A549 (cell line): ENCODE results near the gene UAP1. TPM values are rescaled to one million over a fixed set of nuclear protein-coding genes. Genes with fewer than 3 reads are reported as not detected.

ENCODE experiments used
- ATAC-seq, 2 experiments: fragments of 200-7000 bp in 1 of 2; fragments of >200 bp in 1 of 2; cut with Nextera tagmentation in 1 of 2; cut with Tn5 transposase in 1 of 2; 3 replicates each; pipeline versions ENCODE4 v1.8.0 to v1.9.1; 2018 to 2020; ENCODE audit warnings: mild to moderate bottlenecking in 1 of 2, moderate library complexity in 1 of 2
- CTCF ChIA-PET: fragments of 300-600 bp; sonication (Branson Sonifier 250); formaldehyde crosslinking; extraction: SDS; loops from one replicate; lab custom pipeline; 2021; ENCODE audit warnings: antibody characterized with exemption, inconsistent platforms; lab: Yijun Ruan, JAX
- POLR2A ChIA-PET: fragments of 350-600 bp; formaldehyde crosslinking; extraction: SDS; loops from one replicate; lab custom pipeline; 2021; ENCODE audit warnings: antibody characterized with exemption, inconsistent platforms; lab: Yijun Ruan, JAX
- DNase-seq, 2 experiments: peaks; one replicate each; pipeline versions ENCODE4 v3.0.0 to v3.0.0-alpha.2; 2011 to 2016; ENCODE audit warnings: low read depth in 1 of 2, low spot score in 1 of 2
- FAIRE-seq: peaks from 2 replicates; lab custom pipeline; 2011; peaks lifted over from hg19 to GRCh38; lab: Jason Lieb, UNC
- H3K27ac ChIP-seq, 2 experiments: fragments of >200 bp; sonication (Bioruptor Twin); formaldehyde crosslinking; 3 replicates each; pipeline ENCODE4 v1.5.1; 2016 to 2017
- H3K4me1 ChIP-seq: fragments of >200 bp; sonication (Bioruptor Twin); formaldehyde crosslinking; 3 replicates; pipeline ENCODE4 v1.6.1; 2016
- H3K4me2 ChIP-seq: fragments of >200 bp; sonication (Bioruptor Twin); formaldehyde crosslinking; 3 replicates; pipeline ENCODE4 v1.6.1; 2016
- H3K4me3 ChIP-seq: fragments of >200 bp; sonication (Bioruptor Twin); formaldehyde crosslinking; 3 replicates; pipeline ENCODE4 v1.5.1; 2016
- H3K9me3 ChIP-seq: fragments of >200 bp; sonication (Bioruptor Twin); formaldehyde crosslinking; 3 replicates; pipeline ENCODE4 v1.6.1; 2016
- BHLHE40 ChIP-seq: IDR thresholded peaks from 2 replicates; pipeline ENCODE4 v1.6.1; 2012; ENCODE audit warnings: low read depth, low read length, inconsistent platforms
- CBX2 ChIP-seq: fragments of 200-600 bp; sonication (generic); IDR thresholded peaks from 2 replicates; pipeline ENCODE4 v1.6.1; 2016; ENCODE audit warnings: low read depth, mild to moderate bottlenecking, borderline replicate concordance
- CEBPB ChIP-seq, 2 experiments: fragments of >200 bp in 1 of 2; sonication (Bioruptor Twin) in 1 of 2; formaldehyde crosslinking in 1 of 2; IDR thresholded peaks; 2 replicates each; pipeline ENCODE4 v1.6.1; 2012 to 2016
- CHD4 ChIP-seq: fragments of 200-600 bp; sonication (generic); IDR thresholded peaks from 2 replicates; pipeline ENCODE4 v1.6.1; 2016; ENCODE audit warnings: antibody characterized with exemption, mild to moderate bottlenecking, borderline replicate concordance
- HDAC2 ChIP-seq: fragments of 200-600 bp; sonication (generic); IDR thresholded peaks from 2 replicates; pipeline ENCODE4 v1.6.1; 2016
- HOXA7 ChIP-seq: fragments of 250-450 bp; sonication (Bioruptor Pico); IDR thresholded peaks from 2 replicates; pipeline ENCODE4 v1.5.0; 2020; ENCODE audit warnings: mild to moderate bottlenecking, moderate library complexity
- KDM5A ChIP-seq: fragments of 200-600 bp; sonication (generic); IDR thresholded peaks from 2 replicates; pipeline ENCODE4 v1.6.1; 2016; ENCODE audit warnings: antibody characterized with exemption, mild to moderate bottlenecking
- POLR2A ChIP-seq: IDR thresholded peaks from 2 replicates; pipeline ENCODE4 v1.6.1; 2012; ENCODE audit warnings: mild to moderate bottlenecking, low read length
- POLR2AphosphoS2 ChIP-seq: conservative IDR thresholded peaks from 2 replicates; pipeline ENCODE4 v1.6.1; 2012; ENCODE audit warnings: low read length, improper control_type of control experiment, inconsistent platforms
- RARB ChIP-seq: fragments of 250-450 bp; sonication (Bioruptor Pico); IDR thresholded peaks from 2 replicates; pipeline ENCODE4 v1.8.0; 2021; ENCODE audit warnings: mild to moderate bottlenecking, moderate library complexity
- RNF2 ChIP-seq: fragments of 200-600 bp; sonication (generic); IDR thresholded peaks from 2 replicates; pipeline ENCODE4 v1.6.1; 2016; ENCODE audit warnings: low read depth, mild to moderate bottlenecking, antibody characterized with exemption, moderate library complexity, borderline replicate concordance
- SREBF2 ChIP-seq: fragments of 450-650 bp; IDR thresholded peaks from 2 replicates; pipeline ENCODE4 v1.6.1; 2014; ENCODE audit warnings: mild to moderate bottlenecking, moderate library complexity
- TP53 ChIP-seq: fragments of 250-450 bp; sonication (Bioruptor Pico); IDR thresholded peaks from 2 replicates; pipeline ENCODE4 v1.5.0; 2021; ENCODE audit warnings: mild to moderate bottlenecking, moderate library complexity
- ZC3H11A ChIP-seq: fragments of 450-650 bp; IDR thresholded peaks from 2 replicates; pipeline ENCODE4 v1.6.1; 2014; ENCODE audit warnings: antibody characterized with exemption, mild to moderate bottlenecking
- ZFP36 ChIP-seq: fragments of 450-650 bp; IDR thresholded peaks from 2 replicates; pipeline ENCODE4 v1.6.1; 2014; ENCODE audit warnings: borderline replicate concordance; ENCODE audit not compliant: partially characterized antibody
- ZNF302 ChIP-seq: fragments of 250-450 bp; sonication (Bioruptor Pico); IDR thresholded peaks from 2 replicates; pipeline ENCODE4 v1.9.0; 2021; ENCODE audit warnings: inconsistent platforms, mild to moderate bottlenecking, moderate library complexity
- ZSCAN20 ChIP-seq: fragments of 250-450 bp; sonication (Bioruptor Pico); IDR thresholded peaks from 2 replicates; pipeline ENCODE4 v1.8.0; 2022; ENCODE audit warnings: mild to moderate bottlenecking, moderate library complexity
- WGBS: methylation state at CpG from one replicate; pipeline ENCODE4 v1.1.6; 2017; ENCODE audit errors: missing lambda C conversion rate; 5-methylcytosine and 5-hydroxymethylcytosine counted together
- polyA plus RNA-seq, 4 experiments: library from polyadenylated mRNA; depleted of rRNA in 3 of 4; stranded (reverse); fragments of >200 nt; fragmentation: RNase III in 1 of 4; extraction: RNeasy Plus Mini Kit Qiagen cat#74134 plus additional on column Dnase treatment in 1 of 4; gene quantifications; 2 replicates in 3 of 4; 3 replicates in 1 of 4; pipeline ENCODE4 v1.2.3, GENCODE V29; 2011 to 2017
- TF ChIP-seq, protein P1 (sequence below): fragments of 450-650 bp; IDR thresholded peaks from 2 replicates; pipeline ENCODE4 v1.6.1; 2014; ENCODE audit warnings: antibody characterized with exemption
- TF ChIP-seq, protein P2 (sequence below): fragments of >200 bp; sonication (Bioruptor Twin); formaldehyde crosslinking; IDR thresholded peaks from 2 replicates; pipeline ENCODE4 v1.6.1; 2016
- TF ChIP-seq, protein P3 (sequence below): fragments of >200 bp; sonication (Bioruptor Twin); formaldehyde crosslinking; IDR thresholded peaks from 3 replicates; pipeline ENCODE4 v1.5.1; 2016
- TF ChIP-seq, protein P4 (sequence below): fragments of >200 bp; sonication (Bioruptor Twin); formaldehyde crosslinking; IDR thresholded peaks from 3 replicates; pipeline ENCODE4 v1.6.1; 2016

Gene UAP1
- polyA plus RNA-seq, 2 of the 4 experiments (the other 2 are of a cell fraction): 19.8 to 25.3 TPM

DNA sequence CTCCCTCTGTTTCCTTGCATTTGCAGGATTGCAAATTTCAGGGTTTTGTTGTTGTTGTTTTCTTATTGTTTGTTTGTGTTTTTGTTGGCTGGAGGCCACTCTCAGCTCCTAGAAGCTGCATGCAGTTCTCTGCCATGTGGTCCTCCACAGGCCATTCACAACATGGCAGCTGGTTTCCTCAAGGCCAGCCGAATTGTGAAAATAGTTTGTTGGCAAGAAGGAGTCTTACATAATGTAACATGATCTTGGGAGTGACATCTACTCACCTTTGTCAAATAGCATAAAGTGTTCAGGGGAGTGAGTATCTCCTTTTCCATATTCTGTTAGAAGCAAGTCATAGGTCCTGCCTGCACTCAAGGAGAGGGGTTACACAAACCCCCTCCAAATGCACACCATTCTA lies 10.6 kb upstream of the UAP1 start:
- DNase-seq: no peak
- no peaks in the 10 kb centered on the region for H3K4me1 ChIP-seq
- no peaks in the 10 kb centered on the region for H3K9me3 ChIP-seq
- ATAC-seq: no peak
- no peak for FAIRE-seq
- ChIA-PET CTCF (no interaction called here), POLR2A (no interaction called here)
- H3K4me2 ChIP-seq: no peak overlapping the region
- WGBS: 88% methylated on average over 1 of the region's 1 CpG
- H3K4me3 ChIP-seq: no peak overlapping the region
- no peak for TF ChIP-seq ZC3H11A
- H3K27ac ChIP-seq: no peak overlapping the region

DNA sequence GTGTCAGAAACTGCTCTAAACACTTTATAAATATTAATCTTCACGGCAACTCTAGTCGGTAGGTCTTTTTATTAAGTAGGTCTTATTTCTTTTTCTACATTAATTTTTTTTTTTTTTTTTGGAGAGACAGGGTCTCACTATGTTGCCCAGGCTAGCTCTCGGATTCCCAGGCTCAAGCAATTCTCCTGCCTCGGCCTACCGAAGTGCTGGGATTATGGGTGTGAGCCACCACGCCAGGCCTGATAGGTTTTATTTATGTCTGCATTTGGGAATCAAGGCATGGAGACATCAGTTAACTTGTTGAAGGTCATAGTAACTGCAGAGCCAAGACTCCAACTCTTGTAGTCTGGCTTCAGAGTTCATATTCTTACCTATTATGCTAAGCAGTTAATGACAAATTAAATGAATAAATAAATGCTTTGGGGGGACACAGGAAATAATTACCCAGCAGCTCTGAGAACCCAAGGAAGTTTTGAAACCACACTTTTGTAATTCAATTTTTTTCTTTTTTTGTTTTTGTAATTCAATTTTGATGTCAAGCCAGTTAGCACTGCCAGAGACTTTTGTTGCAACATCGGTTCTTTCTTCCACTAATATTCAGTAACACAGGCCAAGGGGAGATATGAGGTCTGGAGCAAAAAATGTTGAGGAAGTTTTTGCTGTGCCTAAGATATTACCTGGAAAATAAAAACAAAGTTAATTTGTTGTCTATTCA lies 9.4 kb upstream of the UAP1 start:
- Histone ChIP-seq H3K9me3 (no peaks in the 10 kb centered on the region), H3K27ac (no peak overlapping the region), H3K4me3 (no peak overlapping the region), H3K4me2 (no peak overlapping the region), H3K4me1 (no peaks in the 10 kb centered on the region)
- ATAC-seq (no peak), FAIRE-seq (no peak), DNase-seq (no peak)
- ChIA-PET CTCF (interaction anchor here (0.7 kb wide), 1 partner anchor 24 kb away, joined by 4 read pairs; no protein-coding TSS in a partner anchor), POLR2A (no interaction called here)
- 83% methylated on average over 7 of the region's 7 CpGs for WGBS
- TF ChIP-seq KDM5A (no peak), CHD4 (no peak), ZSCAN20 (no peak), HDAC2 (no peak)

DNA sequence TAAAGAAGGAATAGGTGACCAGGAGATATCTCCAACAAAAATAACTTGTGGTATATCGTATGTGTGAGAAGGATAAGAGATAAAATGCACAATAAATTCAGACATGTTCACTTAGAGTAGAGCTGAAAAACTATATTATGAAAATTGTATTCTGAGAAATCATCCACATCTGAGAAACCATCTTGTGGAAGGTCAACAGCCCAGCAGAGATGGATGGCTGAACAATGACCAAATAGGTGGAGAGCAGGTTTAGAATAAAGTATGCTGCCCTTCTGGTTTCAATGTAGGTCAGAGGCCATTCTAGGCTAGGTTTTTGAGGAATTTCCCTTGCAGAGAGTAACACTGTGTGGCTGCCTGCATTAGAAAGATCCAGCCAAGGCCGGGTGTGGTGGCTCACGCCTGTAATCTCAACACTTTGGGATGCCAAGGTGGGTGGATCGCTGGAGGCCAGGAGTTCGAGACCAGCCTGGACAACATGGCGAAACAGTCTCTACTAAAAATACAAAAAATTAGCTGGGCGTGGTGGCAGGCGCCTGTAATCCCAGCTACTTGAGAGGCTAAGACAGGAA lies 8.8 kb upstream of the UAP1 start:
- no peaks in the 10 kb centered on the region for H3K4me1 ChIP-seq
- H3K4me2 ChIP-seq: no peak overlapping the region
- H3K27ac ChIP-seq: no peak overlapping the region
- CTCF ChIA-PET: no interaction called here
- no peak for ATAC-seq
- DNase-seq: no peak
- TF ChIP-seq, protein P1, sequence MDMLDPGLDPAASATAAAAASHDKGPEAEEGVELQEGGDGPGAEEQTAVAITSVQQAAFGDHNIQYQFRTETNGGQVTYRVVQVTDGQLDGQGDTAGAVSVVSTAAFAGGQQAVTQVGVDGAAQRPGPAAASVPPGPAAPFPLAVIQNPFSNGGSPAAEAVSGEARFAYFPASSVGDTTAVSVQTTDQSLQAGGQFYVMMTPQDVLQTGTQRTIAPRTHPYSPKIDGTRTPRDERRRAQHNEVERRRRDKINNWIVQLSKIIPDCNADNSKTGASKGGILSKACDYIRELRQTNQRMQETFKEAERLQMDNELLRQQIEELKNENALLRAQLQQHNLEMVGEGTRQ: no peak
- no peak for TF ChIP-seq BHLHE40
- no peak for TF ChIP-seq ZFP36
- TF ChIP-seq CBX2: no peak
- TF ChIP-seq, protein P2, sequence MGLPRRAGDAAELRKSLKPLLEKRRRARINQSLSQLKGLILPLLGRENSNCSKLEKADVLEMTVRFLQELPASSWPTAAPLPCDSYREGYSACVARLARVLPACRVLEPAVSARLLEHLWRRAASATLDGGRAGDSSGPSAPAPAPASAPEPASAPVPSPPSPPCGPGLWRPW: no peak
- TF ChIP-seq, protein P3, sequence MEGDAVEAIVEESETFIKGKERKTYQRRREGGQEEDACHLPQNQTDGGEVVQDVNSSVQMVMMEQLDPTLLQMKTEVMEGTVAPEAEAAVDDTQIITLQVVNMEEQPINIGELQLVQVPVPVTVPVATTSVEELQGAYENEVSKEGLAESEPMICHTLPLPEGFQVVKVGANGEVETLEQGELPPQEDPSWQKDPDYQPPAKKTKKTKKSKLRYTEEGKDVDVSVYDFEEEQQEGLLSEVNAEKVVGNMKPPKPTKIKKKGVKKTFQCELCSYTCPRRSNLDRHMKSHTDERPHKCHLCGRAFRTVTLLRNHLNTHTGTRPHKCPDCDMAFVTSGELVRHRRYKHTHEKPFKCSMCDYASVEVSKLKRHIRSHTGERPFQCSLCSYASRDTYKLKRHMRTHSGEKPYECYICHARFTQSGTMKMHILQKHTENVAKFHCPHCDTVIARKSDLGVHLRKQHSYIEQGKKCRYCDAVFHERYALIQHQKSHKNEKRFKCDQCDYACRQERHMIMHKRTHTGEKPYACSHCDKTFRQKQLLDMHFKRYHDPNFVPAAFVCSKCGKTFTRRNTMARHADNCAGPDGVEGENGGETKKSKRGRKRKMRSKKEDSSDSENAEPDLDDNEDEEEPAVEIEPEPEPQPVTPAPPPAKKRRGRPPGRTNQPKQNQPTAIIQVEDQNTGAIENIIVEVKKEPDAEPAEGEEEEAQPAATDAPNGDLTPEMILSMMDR: no peak
- no peak for TF ChIP-seq SREBF2
- no peak for TF ChIP-seq HOXA7 (CRISPR knock-in tag)
- TF ChIP-seq, protein P4, sequence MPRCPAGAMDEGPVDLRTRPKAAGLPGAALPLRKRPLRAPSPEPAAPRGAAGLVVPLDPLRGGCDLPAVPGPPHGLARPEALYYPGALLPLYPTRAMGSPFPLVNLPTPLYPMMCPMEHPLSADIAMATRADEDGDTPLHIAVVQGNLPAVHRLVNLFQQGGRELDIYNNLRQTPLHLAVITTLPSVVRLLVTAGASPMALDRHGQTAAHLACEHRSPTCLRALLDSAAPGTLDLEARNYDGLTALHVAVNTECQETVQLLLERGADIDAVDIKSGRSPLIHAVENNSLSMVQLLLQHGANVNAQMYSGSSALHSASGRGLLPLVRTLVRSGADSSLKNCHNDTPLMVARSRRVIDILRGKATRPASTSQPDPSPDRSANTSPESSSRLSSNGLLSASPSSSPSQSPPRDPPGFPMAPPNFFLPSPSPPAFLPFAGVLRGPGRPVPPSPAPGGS: no peak
- TF ChIP-seq TP53: no peak
- H3K9me3 ChIP-seq: no peaks in the 10 kb centered on the region
- no peak for FAIRE-seq
- POLR2A ChIA-PET: no interaction called here
- no peak overlapping the region for H3K4me3 ChIP-seq
- 85% methylated on average over 8 of the region's 8 CpGs for WGBS

DNA sequence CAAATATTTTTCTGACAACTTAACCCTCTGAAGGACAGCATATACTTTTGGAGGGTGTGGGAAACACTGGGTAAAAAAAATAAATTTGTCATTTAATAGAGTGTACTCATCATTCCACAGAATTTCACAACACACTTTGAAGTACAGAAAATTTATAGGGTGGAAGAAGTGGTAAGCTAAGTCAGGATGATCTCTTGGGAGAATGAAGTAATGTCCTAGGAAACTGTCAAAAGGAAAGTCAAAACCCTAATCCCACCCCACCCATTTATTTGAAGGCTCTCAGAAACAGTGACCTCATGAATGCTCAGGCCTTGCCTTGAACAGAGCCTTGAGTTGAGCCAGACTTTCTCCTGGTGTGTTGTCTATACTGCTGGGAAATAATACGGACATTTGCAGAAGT lies 7.3 kb upstream of the UAP1 start:
- no peak for DNase-seq
- TF ChIP-seq CEBPB (IDR thresholded peaks at IDR 0.05) (no peak), RARB (no peak), POLR2AphosphoS2 (no peak), ZNF302 (CRISPR knock-in tag) (no peak), RNF2 (no peak), POLR2A (no peak)
- WGBS: 100% methylated on average over 1 of the region's 1 CpG
- FAIRE-seq: no peak
- no peak for ATAC-seq
- no peak overlapping the region for H3K4me3 ChIP-seq
- no peak overlapping the region for H3K27ac ChIP-seq
- H3K9me3 ChIP-seq: no peaks in the 10 kb centered on the region
- ChIA-PET CTCF (no interaction called here), POLR2A (no interaction called here)
- H3K4me2 ChIP-seq: no peak overlapping the region
- H3K4me1 ChIP-seq: no peaks in the 10 kb centered on the region
